Measurements from ENCODE around the gene NXT1.
"Not testable (repeated sequence)": the region's sequence is repeated elsewhere in the genome, so short reads cannot be mapped to it uniquely, and the experiment has no call there.

The NXT1 gene

GRCh38 chr20:23327617-23328333, 22.8 kb upstream of the NXT1 start:
- DNase-seq (ENCODE audit: low read depth in 2 of 2, low spot score in 1 of 2) = no peak

GRCh38 chr20:23331450-23332350, 18.9 kb upstream of the NXT1 start:
- no peak for DNase-seq (ENCODE audit: low read depth in 2 of 2, low spot score in 1 of 2)

- no peak for DNase-seq (ENCODE audit: low read depth in 2 of 2, low spot score in 1 of 2)
These were observed 18.1 kb upstream of the NXT1 start for GRCh38 chr20:23332467-23332866.

- no peak for DNase-seq (ENCODE audit: low read depth in 2 of 2, low spot score in 1 of 2)
These were observed 16.5 kb upstream of the NXT1 start for GRCh38 chr20:23334111-23334510.

- DNase-seq (ENCODE audit: low read depth in 2 of 2, low spot score in 1 of 2) = no peak
These were observed 15.1 kb upstream of the NXT1 start for GRCh38 chr20:23335521-23335920.

- no peak for DNase-seq (ENCODE audit: low read depth in 2 of 2, low spot score in 1 of 2)
These were observed 14.1 kb upstream of the NXT1 start for GRCh38 chr20:23336476-23336875.

GRCh38 chr20:23337312-23337711, 13.3 kb upstream of the NXT1 start:
- DNase-seq (ENCODE audit: low read depth in 2 of 2, low spot score in 1 of 2) = no peak

- DNase-seq (ENCODE audit: low read depth in 2 of 2, low spot score in 1 of 2) = no peak
These were observed 10.6 kb upstream of the NXT1 start for GRCh38 chr20:23339986-23340385.

GRCh38 chr20:23340524-23340923, 10.1 kb upstream of the NXT1 start:
- no peak for DNase-seq (ENCODE audit: low read depth in 2 of 2, low spot score in 1 of 2)

GRCh38 chr20:23341073-23341472, 9.5 kb upstream of the NXT1 start:
- no peak for DNase-seq (ENCODE audit: low read depth in 2 of 2, low spot score in 1 of 2)

GRCh38 chr20:23343590-23343989, 7.0 kb upstream of the NXT1 start:
- DNase-seq (ENCODE audit: low read depth in 2 of 2, low spot score in 1 of 2) = no peak

- DNase-seq (ENCODE audit: low read depth in 2 of 2, low spot score in 1 of 2) = no peak
These were observed 6.3 kb upstream of the NXT1 start for GRCh38 chr20:23344336-23344735.

- DNase-seq (ENCODE audit: low read depth in 2 of 2, low spot score in 1 of 2) = no peak
These were observed 4.6 kb upstream of the NXT1 start for GRCh38 chr20:23346002-23346401.

GRCh38 chr20:23347791-23348190, 2.8 kb upstream of the NXT1 start:
- no peak for DNase-seq (ENCODE audit: low read depth in 2 of 2, low spot score in 1 of 2)

GRCh38 chr20:23348510-23348909, 2.1 kb upstream of the NXT1 start:
- DNase-seq (ENCODE audit: low read depth in 2 of 2, low spot score in 1 of 2) = not testable (repeated sequence)

GRCh38 chr20:23349338-23350195, 1.0 kb upstream of the NXT1 start:
- DNase-seq (ENCODE audit: low read depth in 2 of 2, low spot score in 1 of 2) = peak; percentile 43 to 72

GRCh38 chr20:23350904-23351838, 580 bp downstream of the NXT1 start:
- peak; percentile 33 to 35 for DNase-seq (ENCODE audit: low read depth in 2 of 2, low spot score in 1 of 2)

GRCh38 chr20:23356203-23356602, 5.6 kb downstream of the NXT1 start:
- no peak for DNase-seq (ENCODE audit: low read depth in 2 of 2, low spot score in 1 of 2)

- peak; percentile 99 to 100 for DNase-seq (ENCODE audit: low read depth in 2 of 2, low spot score in 1 of 2)
These were observed 7.4 kb downstream of the NXT1 start for GRCh38 chr20:23357767-23358562.

GRCh38 chr20:23358563-23358906, 7.9 kb downstream of the NXT1 start:
- no peak for DNase-seq (ENCODE audit: low read depth in 2 of 2, low spot score in 1 of 2)

All from stimulated activated CD8-positive, alpha-beta memory T cell treated with anti-CD3 and anti-CD28 coated beads, Interleukin-4, amount 100 ng/mL, for 4 hours (primary cell).